GM12874 (cell line): ENCODE measurements around the gene FOXR2.

Experiments used
- CTCF ChIP-seq: IDR thresholded peaks from 2 replicates; pipeline ENCODE4 v1.5.1; 2011; ENCODE audit warnings: low read depth, mild to moderate bottlenecking, control low read depth, low read length, moderate library complexity; ENCODE audit not compliant: insufficient read depth

FOXR2 gene

GRCh38 chrX:55624403-55624802 lies 1.2 kb downstream of the FOXR2 start:
- no peak for TF ChIP-seq CTCF

DNA sequence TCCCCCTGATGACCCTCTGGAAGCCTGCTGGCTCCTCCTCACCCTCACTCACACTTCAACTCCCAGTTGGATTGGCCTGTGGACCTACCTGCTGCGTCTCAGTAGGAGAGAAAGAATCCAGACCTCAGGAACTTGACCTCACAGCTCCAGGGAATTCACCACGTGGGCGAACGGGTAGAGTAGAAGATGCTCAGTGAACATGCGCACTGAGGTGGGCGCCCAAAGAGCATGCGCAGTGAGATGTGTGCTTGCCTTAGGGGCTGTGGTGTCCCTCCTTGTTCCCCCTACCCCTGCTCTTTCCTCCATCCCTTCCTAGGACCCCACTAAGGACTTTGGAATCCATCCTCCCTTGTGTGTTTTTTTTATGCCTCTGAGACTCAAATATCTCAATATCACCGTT lies 12.9 kb downstream of the FOXR2 start:
- no peak for TF ChIP-seq CTCF

DNA sequence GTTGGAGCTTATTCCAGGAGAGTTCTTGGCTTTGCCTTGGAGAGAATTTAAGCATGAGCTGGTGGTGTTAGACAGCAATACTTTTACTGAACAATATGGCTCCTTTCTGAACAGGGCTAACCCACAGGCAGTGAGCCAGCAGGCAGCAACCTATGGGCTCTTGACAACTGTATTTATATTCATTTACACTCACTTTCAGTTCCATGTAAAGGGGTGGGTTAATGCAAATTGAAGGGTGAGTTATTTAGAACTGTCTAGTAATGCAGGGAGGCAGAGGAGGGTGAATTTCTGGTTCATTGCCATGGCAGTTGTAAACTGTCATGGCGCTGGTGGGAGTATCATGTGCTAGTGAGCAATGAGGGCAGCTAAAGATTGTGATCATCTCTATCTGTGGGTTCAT lies 15.7 kb downstream of the FOXR2 start:
- no peak for TF ChIP-seq CTCF

DNA sequence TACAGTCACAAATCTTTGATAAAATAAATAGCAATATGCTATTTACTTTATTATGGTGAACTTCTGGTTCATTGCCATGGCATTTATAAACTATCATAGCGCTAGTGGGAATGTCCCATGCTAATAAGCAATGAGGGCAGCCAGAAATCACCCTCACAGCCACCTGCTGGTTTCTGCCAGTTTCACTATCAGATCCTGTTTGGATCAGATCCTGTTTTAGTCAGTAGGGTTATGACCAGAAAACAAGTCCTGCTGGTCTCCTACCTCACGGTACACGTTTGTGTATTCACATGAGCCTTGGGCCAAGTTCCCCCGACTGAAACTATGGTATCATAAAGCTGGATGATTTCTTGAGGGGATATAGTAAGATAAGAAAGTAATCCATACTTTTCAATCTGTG lies 17.7 kb downstream of the FOXR2 start:
- no peak for TF ChIP-seq CTCF

DNA sequence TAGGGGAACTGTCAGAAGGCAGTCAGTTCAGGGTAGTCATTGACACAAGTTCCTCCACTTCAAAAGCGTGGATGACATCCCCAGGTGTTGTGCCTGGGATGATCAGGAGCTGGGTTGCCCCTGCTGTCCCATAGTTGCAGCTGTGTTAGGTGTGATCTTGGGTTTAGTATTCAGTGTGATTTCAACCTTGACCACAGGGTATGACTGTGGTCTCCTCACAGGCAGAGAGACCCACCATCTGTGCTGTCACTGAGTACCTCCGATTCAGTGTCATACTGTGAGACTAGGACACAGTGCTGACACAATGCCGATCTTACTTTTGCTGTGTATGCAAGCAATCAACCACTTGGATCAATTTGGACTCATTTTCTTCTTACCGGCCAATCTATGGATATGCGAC lies 25.2 kb downstream of the FOXR2 start:
- no peak for TF ChIP-seq CTCF

DNA sequence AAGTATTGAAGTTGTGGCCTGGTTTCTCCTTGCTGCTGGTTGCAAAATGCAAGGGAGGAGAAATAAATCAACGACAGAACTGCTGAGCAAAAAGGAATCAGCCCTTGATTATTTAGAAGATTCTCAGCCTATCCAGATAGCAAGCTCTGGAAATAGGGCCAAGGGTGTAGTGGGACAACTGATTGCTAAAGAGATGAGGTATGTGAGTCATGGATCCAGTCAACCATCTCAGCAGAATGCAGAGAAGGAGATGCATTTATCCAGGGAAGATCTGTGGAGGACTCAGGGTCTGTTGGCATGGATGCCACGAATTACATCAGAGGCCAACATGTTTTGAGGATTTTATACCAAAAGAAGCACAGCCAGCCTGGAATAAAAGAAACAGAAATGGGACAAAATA lies 36.7 kb downstream of the FOXR2 start:
- TF ChIP-seq CTCF, result no peak

DNA sequence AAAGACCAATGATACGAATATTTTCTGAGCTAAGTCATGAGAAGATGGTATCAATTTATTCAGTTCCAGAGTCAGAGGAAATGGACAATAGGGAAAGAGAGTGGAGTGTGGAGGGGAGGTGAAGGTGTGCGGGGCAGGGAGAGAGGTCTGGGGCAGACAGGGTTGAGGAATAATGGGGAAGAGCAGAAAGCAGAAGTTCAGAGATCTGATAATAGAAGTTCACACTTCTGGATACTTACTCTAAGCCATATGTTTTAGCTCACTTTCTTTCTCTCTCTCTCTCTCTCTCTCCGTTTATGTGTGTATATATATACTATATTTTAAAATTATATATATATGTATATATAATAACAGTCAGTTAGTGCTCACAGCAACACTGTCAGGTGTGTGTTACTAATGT lies 40.4 kb downstream of the FOXR2 start:
- no peak for TF ChIP-seq CTCF

DNA sequence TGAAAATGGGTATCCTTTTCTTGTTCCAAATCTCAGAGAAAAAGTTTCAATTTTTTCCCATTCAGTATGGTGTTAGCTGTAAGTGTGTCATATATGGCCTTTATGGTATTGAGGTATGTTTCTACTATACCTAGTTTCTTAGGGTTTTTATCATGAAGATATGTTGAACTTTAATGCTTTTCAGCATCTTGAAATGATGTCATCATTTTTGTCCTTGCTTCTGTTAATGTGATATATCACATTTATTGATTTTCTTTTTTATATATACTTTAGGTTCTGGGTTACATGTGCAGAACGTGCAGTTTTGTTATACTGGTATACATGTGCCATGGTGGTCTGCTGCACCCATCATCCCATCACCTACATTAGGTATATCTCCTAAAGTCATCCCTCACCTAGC lies 44.9 kb downstream of the FOXR2 start:
- no peak for TF ChIP-seq CTCF
